Pancreas (tissue), 10 donors: Measurements from ENCODE around the gene VAC14. TPM values are rescaled to one million over a fixed set of nuclear protein-coding genes. Genes with fewer than 3 reads are reported as not detected.

Experiments used
- ATAC-seq, 4 donors: fragments of 200-7000 bp; cut with Tn5 transposase; one replicate each; pipeline versions ENCODE4 v1.8.0 to v1.9.1; 2020; ENCODE audit warnings: mild to moderate bottlenecking in 4 of 4, moderate library complexity in 4 of 4
- DNase-seq, 6 donors: peaks; one replicate each; pipeline ENCODE4 v3.0.0-alpha.2; 2020
- FAIRE-seq: peaks from 2 replicates; lab custom pipeline; 2012; peaks lifted over from hg19 to GRCh38; lab: Jason Lieb, UNC
- H3K27ac ChIP-seq, 4 donors: fragments of 200-600 bp; sonication (generic); 1 replicate in 3 of 4; 2 replicates in 1 of 4; pipeline versions ENCODE4 v1.5.0 to v1.8.0; 2020
- H3K27me3 ChIP-seq, 4 donors: fragments of 200-600 bp; one replicate each; pipeline ENCODE4 v1.8.0; 2021
- H3K36me3 ChIP-seq, 3 donors: fragments of 200-600 bp; sonication (generic) in 1 of 3; one replicate each; pipeline versions ENCODE4 v1.5.0 to v1.8.0; 2020 to 2021
- H3K4me1 ChIP-seq, 3 donors: fragments of 200-600 bp; one replicate each; pipeline ENCODE4 v1.8.0; 2021
- H3K4me3 ChIP-seq, 4 donors: fragments of 200-600 bp; sonication (generic) in 2 of 4; one replicate each; pipeline versions ENCODE4 v1.5.0 to v1.8.0; 2020 to 2021
- H3K9me3 ChIP-seq, 4 donors: fragments of 200-600 bp; one replicate each; pipeline ENCODE4 v1.8.0; 2021
- CTCF ChIP-seq, 4 donors: fragments of 200-600 bp; sonication (generic) in 3 of 4; IDR thresholded peaks; one replicate each; pipeline versions ENCODE4 v1.5.0 to v1.8.0; 2021; ENCODE audit warnings: antibody characterized with exemption in 4 of 4
- WGBS, 2 donors: extraction: QIAGEN DNeasy Blood & Tissue Kit; methylation state at CpG; one replicate each; pipeline ENCODE4 v1.1.7; 2013; 5-methylcytosine and 5-hydroxymethylcytosine counted together
- intact Hi-C, 3 donors: fragments of 100-400 bp; cut with DNase I; formaldehyde crosslinking; loops; one replicate each; pipeline versions ENCODE4 v1.11.1 to v1.14.2; 2022
- polyA plus RNA-seq, 2 donors: library from polyadenylated mRNA; stranded (reverse); fragments of 200-250 nt; gene quantifications; one replicate each; pipeline ENCODE4 v1.2.3, GENCODE V29; 2013
- total RNA-seq, 6 donors: library from RNA; stranded (reverse); fragmentation: NEBNext Ultra II Directional in 4 of 6; extraction: Animal tissue kit (Norgen Biotek cat#: 25700) in 4 of 6; gene quantifications; one replicate each; pipeline versions ENCODE4 v1.2.1 to v1.2.4, GENCODE V29; 2021 to 2023
- donor health status: healthy with polysubstance abuse.
- donor health status: DM: no; HTN: no; CAD: no; lungs with moderate emphysema.
- donor health status: DM: no; HTN: no; CAD: no.
- donor health status: control.
- donor health status: control.
- donor health status: Bipolar disorder and iron deficiency.
- donor health status: DM: yes; HTN: yes; CAD: no.
- donor health status: DM: no; HTN: no; CAD: no.
- donor health status: DM: no; HTN: no; CAD: no.
- donor health status: DM: yes; HTN: yes; CAD: no.

Gene VAC14
- total and polyA plus RNA-seq, 8 donors: 9.6 to 36.3 (median 14.9) TPM

DNA sequence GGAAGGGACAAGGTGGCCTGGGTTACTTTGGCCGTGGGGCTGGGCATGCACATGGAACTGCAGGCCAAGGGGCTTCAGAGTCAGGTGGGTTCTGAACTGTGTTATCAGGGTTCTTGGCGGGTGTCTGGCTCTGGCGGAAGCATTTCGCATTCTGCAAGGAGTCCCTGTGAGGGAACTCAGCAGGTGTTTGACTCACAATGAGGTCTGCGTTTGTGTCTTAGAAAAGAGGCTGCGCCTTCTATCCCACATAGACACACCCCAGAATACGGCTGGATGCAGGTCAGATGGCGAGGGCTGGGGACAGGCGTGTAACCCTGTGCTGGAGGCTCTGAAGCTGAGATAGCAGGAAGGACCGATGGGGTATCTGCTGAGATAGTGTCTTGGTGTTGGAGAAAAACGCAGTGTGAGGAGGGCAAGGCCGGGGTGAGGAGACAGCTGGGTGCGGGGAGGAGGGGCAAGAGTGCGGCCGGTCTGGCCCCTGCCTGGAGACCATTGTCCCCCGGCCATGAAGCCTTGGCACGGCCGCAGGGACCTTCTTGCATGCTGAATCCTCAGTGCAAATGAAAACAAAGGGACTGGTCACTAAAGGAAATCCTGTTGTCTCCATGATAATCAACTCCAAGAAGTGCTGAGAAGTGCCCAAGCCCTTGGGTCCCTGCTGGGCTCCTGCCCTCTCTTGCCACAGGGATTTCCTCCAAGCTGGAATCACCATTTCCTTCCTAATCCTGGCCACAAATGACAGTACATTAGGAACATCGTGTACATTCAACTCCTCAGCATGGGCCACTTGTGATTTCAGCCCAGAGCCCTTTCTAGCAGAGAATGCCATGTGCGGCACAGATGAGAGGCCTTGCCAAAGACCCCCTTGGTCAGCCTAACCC is 92.4 kb downstream of the VAC14 start:
- Histone ChIP-seq H3K27me3 (no peaks in the 10 kb centered on the region), H3K4me1 (no peaks in the 10 kb centered on the region), H3K27ac (no peak overlapping the region), H3K9me3 (no peaks in the 10 kb centered on the region), H3K4me3 (no peak overlapping the region), H3K36me3 (no peaks in the 10 kb centered on the region)
- FAIRE-seq (no peak), DNase-seq (no peak), ATAC-seq (no peak)
- 89% methylated on average over 20 of the region's 20 CpGs for WGBS, 2 donors
- intact Hi-C loops: no loop called here
- TF ChIP-seq CTCF (IDR thresholded peaks at IDR 0.05): no peak

- FAIRE-seq (peak; percentile 17), ATAC-seq (peak in 1 of 4 donors; percentile 11), DNase-seq (no peak)
- Histone ChIP-seq H3K36me3 (no peaks in the 10 kb centered on the region), H3K9me3 (no peaks in the 10 kb centered on the region), H3K4me3 (no peak overlapping the region), H3K4me1 (no peaks in the 10 kb centered on the region), H3K27ac (no peak overlapping the region), H3K27me3 (no peaks in the 10 kb centered on the region)
- no peak for TF ChIP-seq CTCF (IDR thresholded peaks at IDR 0.05)
- 70 to 80% methylated on average over 7 of the region's 7 CpGs for whole genome bisulfite sequencing, 2 donors
- intact Hi-C loops: no loop called here
Measured at GRCh38 chr16:70706948-70707465, 94.0 kb downstream of the VAC14 start.

- H3K27ac ChIP-seq: no peak overlapping the region
- DNase-seq: no peak
- ATAC-seq: no peak
Measured at GRCh38 chr16:70705056-70705455, 95.9 kb downstream of the VAC14 start.

GRCh38 chr16:70704586-70704985 is 96.4 kb downstream of the VAC14 start:
- FAIRE-seq (no peak), ATAC-seq (no peak), DNase-seq (no peak)
- Histone ChIP-seq H3K27ac (peak overlapping the region in 1 of 4 donors; percentile 12), H3K36me3 (no peaks in the 10 kb centered on the region), H3K4me3 (no peak overlapping the region), H3K27me3 (no peaks in the 10 kb centered on the region), H3K4me1 (no peaks in the 10 kb centered on the region), H3K9me3 (no peaks in the 10 kb centered on the region)
- intact Hi-C loops: no loop called here
- no peak for TF ChIP-seq CTCF (IDR thresholded peaks at IDR 0.05)
- 93 to 100% methylated on average over 11 of the region's 11 CpGs for WGBS, 2 donors

More at GRCh38 chr16:70705056-70705455, 95.9 kb downstream of the VAC14 start:
- Histone ChIP-seq H3K27me3 (no peaks in the 10 kb centered on the region), H3K9me3 (no peaks in the 10 kb centered on the region), H3K4me1 (no peaks in the 10 kb centered on the region), H3K4me3 (no peak overlapping the region), H3K36me3 (no peaks in the 10 kb centered on the region)
- FAIRE-seq: no peak
- 92 to 93% methylated on average over 8 of the region's 8 CpGs for WGBS, 2 donors
- no peak for TF ChIP-seq CTCF (IDR thresholded peaks at IDR 0.05)
- intact Hi-C loops: no loop called here
